Gastrocnemius medialis (tissue), 4 donors: Measurements from ENCODE around the gene MYLK. TPM values are rescaled to one million over a fixed set of nuclear protein-coding genes. Genes with fewer than 3 reads are reported as not detected.

ENCODE experiments used
- ATAC-seq, 2 donors: fragments of 150-250 bp; one replicate each; pipeline ENCODE4 v1.9.1; 2016
- DNase-seq, 2 donors: peaks; one replicate each; pipeline ENCODE4 v3.0.0-alpha.2; 2019
- H3K27ac ChIP-seq, 4 donors: fragments of 200-600 bp; sonication (generic); 1 replicate in 1 of 4; 2 replicates in 3 of 4; pipeline ENCODE4 v1.5.1; 2016 to 2018; ENCODE audit warnings: mild to moderate bottlenecking in 2 of 4, moderate library complexity in 1 of 4
- H3K27me3 ChIP-seq, 3 donors: fragments of 200-600 bp; sonication (generic) in 2 of 3; 1 replicate in 1 of 3; 2 replicates in 2 of 3; pipeline versions ENCODE4 v1.5.1 to v1.6.0; 2016 to 2019; ENCODE audit warnings: mild to moderate bottlenecking in 1 of 3, moderate library complexity in 1 of 3
- H3K36me3 ChIP-seq, 2 donors: fragments of 200-600 bp; sonication (generic) in 1 of 2; one replicate each; pipeline ENCODE4 v1.5.1; 2017 to 2018
- H3K4me1 ChIP-seq, 2 donors: fragments of 200-600 bp; sonication (generic) in 1 of 2; one replicate each; pipeline ENCODE4 v1.5.1; 2016 to 2017; ENCODE audit warnings: mild to moderate bottlenecking in 2 of 2
- H3K4me3 ChIP-seq, 4 donors: fragments of 200-600 bp; sonication (generic) in 3 of 4; 1 replicate in 1 of 4; 2 replicates in 3 of 4; pipeline ENCODE4 v1.5.1; 2016 to 2019; ENCODE audit warnings: mild to moderate bottlenecking in 2 of 4
- H3K9me3 ChIP-seq, 3 donors: fragments of 200-600 bp; sonication (generic) in 2 of 3; 1 replicate in 1 of 3; 2 replicates in 2 of 3; pipeline ENCODE4 v1.5.1; 2016 to 2019
- POLR2A ChIP-seq, 2 donors: fragments of 450-650 bp; IDR thresholded peaks; one replicate each; pipeline ENCODE4 v1.6.1; 2017; ENCODE audit warnings: antibody characterized with exemption in 2 of 2, mild to moderate bottlenecking in 2 of 2, moderate library complexity in 2 of 2
- in situ Hi-C, 4 donors: fragments of 200-750 bp; cut with MboI; loops; one replicate each; pipeline versions ENCODE4 v1.15.0 to v1.8.0; 2017; ENCODE audit warnings: low sequenced_read_pairs in 4 of 4
- intact Hi-C: fragments of 100-400 bp; cut with DNase I; formaldehyde crosslinking; loops from one replicate; pipeline ENCODE4 v1.15.1; 2023; ENCODE audit warnings: low total_unique reads
- total RNA-seq, 4 donors: library from RNA; depleted of rRNA; stranded (reverse); fragments of >200 nt; gene quantifications; one replicate each; pipeline versions ENCODE4 v1.1.0 to v1.2.3, GENCODE V29; 2016
- TF ChIP-seq, protein P1 (sequence below), 5 experiments: fragments of 450-650 bp in 3 of 5; fragments of 200-600 bp in 2 of 5; sonication (generic) in 2 of 5; IDR thresholded peaks in 4 of 5; conservative IDR thresholded peaks in 1 of 5; 1 replicate in 4 of 5; 2 replicates in 1 of 5; pipeline ENCODE4 v1.5.1; 2016 to 2019; ENCODE audit warnings: antibody characterized with exemption in 5 of 5, mild to moderate bottlenecking in 3 of 5, moderate library complexity in 3 of 5

Gene MYLK
- total RNA-seq, 4 donors from 2014 or later: 5.6 to 19.6 (median 8.8) TPM

DNA sequence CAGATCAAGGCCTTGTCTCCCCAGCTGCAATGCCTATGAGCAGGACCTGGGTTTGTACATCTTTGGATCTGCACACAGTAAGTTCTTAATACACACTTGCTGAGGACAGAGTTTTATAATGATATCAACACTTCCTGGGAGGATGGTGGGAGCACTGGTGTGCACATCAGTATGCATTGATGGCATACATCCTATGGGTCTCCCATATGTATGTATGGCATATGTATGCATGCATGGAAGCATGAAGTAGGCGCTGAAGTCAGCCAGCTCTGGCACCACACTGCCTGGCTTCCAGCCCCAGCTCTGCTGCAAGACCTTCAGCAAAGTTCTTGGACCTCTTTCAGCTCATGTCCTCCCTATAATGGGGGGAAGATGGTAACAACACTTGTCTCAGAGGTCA is 68.2 kb downstream of the MYLK start:
- intact Hi-C loops: no loop called here
- no peaks in the 10 kb centered on the region for H3K9me3 ChIP-seq
- no peak for ATAC-seq
- H3K4me1 ChIP-seq: no peaks in the 10 kb centered on the region
- no peaks in the 10 kb centered on the region for H3K36me3 ChIP-seq
- in situ Hi-C loops: no loop called here
- no peak overlapping the region for H3K4me3 ChIP-seq
- no peak for DNase-seq
- no peak overlapping the region for H3K27ac ChIP-seq
- no peaks in the 10 kb centered on the region for H3K27me3 ChIP-seq
- TF ChIP-seq POLR2A (IDR thresholded peaks at IDR 0.05): no peak
- TF ChIP-seq, protein P1, sequence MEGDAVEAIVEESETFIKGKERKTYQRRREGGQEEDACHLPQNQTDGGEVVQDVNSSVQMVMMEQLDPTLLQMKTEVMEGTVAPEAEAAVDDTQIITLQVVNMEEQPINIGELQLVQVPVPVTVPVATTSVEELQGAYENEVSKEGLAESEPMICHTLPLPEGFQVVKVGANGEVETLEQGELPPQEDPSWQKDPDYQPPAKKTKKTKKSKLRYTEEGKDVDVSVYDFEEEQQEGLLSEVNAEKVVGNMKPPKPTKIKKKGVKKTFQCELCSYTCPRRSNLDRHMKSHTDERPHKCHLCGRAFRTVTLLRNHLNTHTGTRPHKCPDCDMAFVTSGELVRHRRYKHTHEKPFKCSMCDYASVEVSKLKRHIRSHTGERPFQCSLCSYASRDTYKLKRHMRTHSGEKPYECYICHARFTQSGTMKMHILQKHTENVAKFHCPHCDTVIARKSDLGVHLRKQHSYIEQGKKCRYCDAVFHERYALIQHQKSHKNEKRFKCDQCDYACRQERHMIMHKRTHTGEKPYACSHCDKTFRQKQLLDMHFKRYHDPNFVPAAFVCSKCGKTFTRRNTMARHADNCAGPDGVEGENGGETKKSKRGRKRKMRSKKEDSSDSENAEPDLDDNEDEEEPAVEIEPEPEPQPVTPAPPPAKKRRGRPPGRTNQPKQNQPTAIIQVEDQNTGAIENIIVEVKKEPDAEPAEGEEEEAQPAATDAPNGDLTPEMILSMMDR (IDR thresholded peaks at IDR 0.05 in 4 of 5, conservative IDR thresholded peaks at IDR 0.05 in 1 of 5): no peak

DNA sequence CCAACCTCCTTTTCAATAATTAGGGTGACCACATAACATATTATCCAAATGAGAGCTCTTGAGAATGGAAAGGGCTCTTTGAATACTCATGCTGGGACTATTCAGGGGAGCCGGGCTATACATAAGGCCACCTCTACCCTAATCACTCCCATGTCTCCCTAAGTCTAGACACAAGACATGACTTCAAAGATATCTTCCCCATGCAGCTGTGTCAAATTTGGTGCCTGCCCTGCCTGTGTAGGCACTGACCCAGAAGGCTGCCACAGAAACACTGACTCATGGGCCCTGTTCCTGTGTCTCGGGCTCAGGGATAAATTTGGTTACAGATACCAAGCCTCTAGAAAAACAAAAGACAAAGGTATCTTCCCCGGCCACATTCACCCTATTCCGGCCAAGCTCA is 70.3 kb downstream of the MYLK start:
- no peak overlapping the region for H3K4me3 ChIP-seq
- in situ Hi-C loops: no loop called here
- no peak for TF ChIP-seq POLR2A (IDR thresholded peaks at IDR 0.05)
- TF ChIP-seq, protein P1 (IDR thresholded peaks at IDR 0.05 in 4 of 5, conservative IDR thresholded peaks at IDR 0.05 in 1 of 5): no peak
- H3K27ac ChIP-seq: peak overlapping the region in 2 of 4 donors; percentile 28 to 63
- peak in 1 of 2 donors; percentile 23 for DNase-seq
- intact Hi-C loops: no loop called here
- H3K27me3 ChIP-seq: no peaks in the 10 kb centered on the region
- H3K9me3 ChIP-seq: no peaks in the 10 kb centered on the region
- no peaks in the 10 kb centered on the region for H3K4me1 ChIP-seq
- peak in 1 of 2 donors; percentile 78 for ATAC-seq
- H3K36me3 ChIP-seq: no peaks in the 10 kb centered on the region

DNA sequence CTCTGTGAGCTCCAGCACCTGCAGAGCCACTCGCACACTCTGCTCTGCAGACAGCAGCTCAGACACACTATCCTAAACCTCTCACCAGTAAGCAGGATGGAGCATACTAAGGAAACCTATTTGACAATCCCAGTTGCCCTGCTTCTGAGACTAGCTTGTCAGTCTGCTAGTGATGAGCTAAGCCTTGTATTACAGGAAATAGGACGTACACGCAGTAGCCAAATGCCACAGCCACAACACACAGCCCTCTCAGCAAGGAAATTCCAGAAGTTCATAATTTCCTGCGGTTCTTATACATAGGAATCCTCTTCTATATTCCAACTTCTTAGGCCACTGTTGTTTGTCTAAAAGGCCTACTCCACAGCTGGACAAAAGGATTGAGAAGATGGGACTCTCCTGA is 74.5 kb downstream of the MYLK start:
- in situ Hi-C loops: no loop called here

DNA sequence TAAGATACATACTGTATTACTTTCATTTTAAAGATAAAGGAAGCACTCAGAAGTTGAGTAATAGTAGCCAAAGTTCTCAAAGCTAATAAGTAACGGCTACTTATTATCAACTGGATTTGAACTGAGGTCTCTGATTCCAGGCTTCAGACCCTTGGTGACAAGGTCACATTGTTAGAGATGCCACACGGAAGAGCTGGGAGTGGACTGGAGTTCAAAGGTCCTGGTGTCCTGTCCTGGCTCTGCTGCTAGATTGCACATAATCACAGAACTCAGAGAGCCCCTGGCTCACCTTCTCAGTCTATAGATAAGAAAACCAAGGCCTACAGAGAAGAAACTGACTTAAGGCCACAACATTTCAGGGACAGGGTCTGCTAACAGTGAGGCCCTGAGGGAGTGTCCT is 75.3 kb downstream of the MYLK start:
- Histone ChIP-seq H3K4me3 (no peak overlapping the region), H3K9me3 (no peaks in the 10 kb centered on the region), H3K36me3 (no peaks in the 10 kb centered on the region), H3K27ac (no peak overlapping the region), H3K4me1 (no peaks in the 10 kb centered on the region), H3K27me3 (no peaks in the 10 kb centered on the region)
- TF ChIP-seq, protein P1 (IDR thresholded peaks at IDR 0.05 in 4 of 5, conservative IDR thresholded peaks at IDR 0.05 in 1 of 5): no peak
- TF ChIP-seq POLR2A (IDR thresholded peaks at IDR 0.05): no peak
- no peak for DNase-seq
- ATAC-seq: no peak
- intact Hi-C loops (no loop called here), in situ Hi-C loops (no loop called here)

More for the DNA sequence above, 74.5 kb downstream of the MYLK start:
- no peaks in the 10 kb centered on the region for H3K36me3 ChIP-seq
- ATAC-seq (no peak), DNase-seq (no peak)
- H3K4me3 ChIP-seq: no peak overlapping the region
- H3K27ac ChIP-seq: no peak overlapping the region
- intact Hi-C loops: no loop called here
- no peaks in the 10 kb centered on the region for H3K4me1 ChIP-seq
- no peaks in the 10 kb centered on the region for H3K27me3 ChIP-seq
- no peak for TF ChIP-seq POLR2A (IDR thresholded peaks at IDR 0.05)
- TF ChIP-seq, protein P1 (IDR thresholded peaks at IDR 0.05 in 4 of 5, conservative IDR thresholded peaks at IDR 0.05 in 1 of 5): no peak
- H3K9me3 ChIP-seq: no peaks in the 10 kb centered on the region

DNA sequence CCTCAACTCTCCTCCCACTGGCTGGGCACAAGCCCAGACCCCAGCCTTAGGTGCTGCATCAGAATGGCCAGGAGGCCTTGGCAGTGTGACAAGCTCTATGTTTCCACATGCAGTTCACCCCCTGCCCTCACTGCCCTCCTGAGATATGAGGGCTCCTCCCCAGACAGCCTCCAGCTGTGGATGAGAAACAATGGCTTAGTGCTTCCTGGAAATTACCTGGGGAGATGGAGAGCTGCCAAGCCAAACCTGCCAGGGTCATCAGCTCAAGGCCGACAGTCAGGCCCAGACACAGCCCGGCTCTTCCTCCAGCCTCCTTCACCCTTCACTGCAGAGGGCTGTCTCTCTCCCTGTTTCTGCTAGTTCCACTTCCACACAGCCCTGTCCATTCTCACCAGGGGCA is 76.3 kb downstream of the MYLK start:
- ATAC-seq (no peak), DNase-seq (no peak)
- no peak overlapping the region for H3K27ac ChIP-seq
- no peak for TF ChIP-seq POLR2A (IDR thresholded peaks at IDR 0.05)
- TF ChIP-seq, protein P1 (IDR thresholded peaks at IDR 0.05 in 4 of 5, conservative IDR thresholded peaks at IDR 0.05 in 1 of 5): no peak
- no peak overlapping the region for H3K4me3 ChIP-seq
- in situ Hi-C loops: no loop called here
- H3K36me3 ChIP-seq: no peaks in the 10 kb centered on the region
- H3K27me3 ChIP-seq: no peaks in the 10 kb centered on the region
- no peaks in the 10 kb centered on the region for H3K4me1 ChIP-seq
- H3K9me3 ChIP-seq: no peaks in the 10 kb centered on the region
- intact Hi-C loops: no loop called here
